SK-N-SH (cell line): ENCODE data around the gene SDS.

ENCODE experiments used
- EZH2phosphoT487 ChIP-seq: fragments of 200-600 bp; sonication (generic); IDR thresholded peaks from 2 replicates; pipeline ENCODE4 v1.6.1; 2017; ENCODE audit warnings: low read depth, mixed run types, mild to moderate bottlenecking, antibody characterized with exemption, moderate library complexity, borderline replicate concordance
- GABPA ChIP-seq: IDR thresholded peaks from 2 replicates; pipeline ENCODE4 v1.4.0; 2012; ENCODE audit warnings: low read depth, mild to moderate bottlenecking
- JUND ChIP-seq: IDR thresholded peaks from 2 replicates; pipeline ENCODE4 v1.4.0; 2012
- MXI1 ChIP-seq: IDR thresholded peaks from 2 replicates; pipeline ENCODE4 v1.6.1; 2012; ENCODE audit warnings: mild to moderate bottlenecking, low read depth, low read length, improper control_type of control experiment
- POLR2AphosphoS5 ChIP-seq: IDR thresholded peaks from 2 replicates; pipeline ENCODE4 v1.6.1; 2012; ENCODE audit warnings: low read depth, low read length
- TCF12 ChIP-seq: IDR thresholded peaks from 2 replicates; pipeline ENCODE4 v1.4.0; 2012
- YY1 ChIP-seq: IDR thresholded peaks from 2 replicates; pipeline ENCODE4 v1.4.0; 2012; ENCODE audit warnings: low read depth, mild to moderate bottlenecking
- TF ChIP-seq, protein P1 (sequence below): fragments of 150-350 bp; IDR thresholded peaks from 2 replicates; pipeline ENCODE4 v1.6.1; 2017; ENCODE audit warnings: antibody characterized with exemption, low read length, low read depth, borderline replicate concordance
- TF ChIP-seq, protein P2 (sequence below): fragments of 200-600 bp; sonication (generic); IDR thresholded peaks from 2 replicates; pipeline ENCODE4 v1.6.1; 2017; ENCODE audit warnings: antibody characterized with exemption, mild to moderate bottlenecking, moderate library complexity
- TF ChIP-seq, protein P3 (sequence below): IDR thresholded peaks from 2 replicates; pipeline ENCODE4 v1.4.0; 2012; ENCODE audit warnings: low read depth
- TF ChIP-seq, protein P4 (sequence below): IDR thresholded peaks from 2 replicates; pipeline ENCODE4 v1.6.1; 2012; ENCODE audit warnings: mild to moderate bottlenecking, low read depth, low read length, moderate library complexity

DNA sequence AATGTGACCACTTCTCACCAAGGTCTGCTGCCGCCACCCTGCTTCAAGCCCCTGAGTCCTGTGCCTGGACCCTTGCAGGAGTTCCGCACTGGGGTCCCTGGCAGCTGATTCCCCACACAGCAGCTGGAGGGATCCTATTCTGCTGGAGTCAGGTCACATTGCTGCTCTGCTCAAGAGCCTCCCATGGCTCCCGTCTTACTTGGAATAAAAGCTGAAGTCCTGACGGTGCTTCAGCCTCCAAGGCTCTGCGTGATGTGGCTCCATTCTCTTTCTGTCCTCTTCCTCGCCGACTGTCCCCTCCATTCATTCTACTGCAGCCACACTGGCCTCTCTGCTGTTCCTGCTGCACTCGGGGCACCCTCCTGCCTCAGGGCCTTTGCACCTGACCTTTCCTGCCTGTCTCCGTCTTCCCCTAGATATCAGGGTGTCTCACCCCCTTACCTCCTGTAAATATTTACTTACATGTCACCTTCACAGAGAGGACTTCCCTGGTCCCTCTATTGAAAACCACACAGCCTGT, 10.9 kb upstream of the SDS start:
- TF ChIP-seq, protein P1, sequence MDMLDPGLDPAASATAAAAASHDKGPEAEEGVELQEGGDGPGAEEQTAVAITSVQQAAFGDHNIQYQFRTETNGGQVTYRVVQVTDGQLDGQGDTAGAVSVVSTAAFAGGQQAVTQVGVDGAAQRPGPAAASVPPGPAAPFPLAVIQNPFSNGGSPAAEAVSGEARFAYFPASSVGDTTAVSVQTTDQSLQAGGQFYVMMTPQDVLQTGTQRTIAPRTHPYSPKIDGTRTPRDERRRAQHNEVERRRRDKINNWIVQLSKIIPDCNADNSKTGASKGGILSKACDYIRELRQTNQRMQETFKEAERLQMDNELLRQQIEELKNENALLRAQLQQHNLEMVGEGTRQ = no peak
- TF ChIP-seq GABPA (no peak), EZH2phosphoT487 (no peak), POLR2AphosphoS5 (no peak), MXI1 (no peak), JUND (no peak), YY1 (no peak), TCF12 (no peak)
- TF ChIP-seq, protein P2, sequence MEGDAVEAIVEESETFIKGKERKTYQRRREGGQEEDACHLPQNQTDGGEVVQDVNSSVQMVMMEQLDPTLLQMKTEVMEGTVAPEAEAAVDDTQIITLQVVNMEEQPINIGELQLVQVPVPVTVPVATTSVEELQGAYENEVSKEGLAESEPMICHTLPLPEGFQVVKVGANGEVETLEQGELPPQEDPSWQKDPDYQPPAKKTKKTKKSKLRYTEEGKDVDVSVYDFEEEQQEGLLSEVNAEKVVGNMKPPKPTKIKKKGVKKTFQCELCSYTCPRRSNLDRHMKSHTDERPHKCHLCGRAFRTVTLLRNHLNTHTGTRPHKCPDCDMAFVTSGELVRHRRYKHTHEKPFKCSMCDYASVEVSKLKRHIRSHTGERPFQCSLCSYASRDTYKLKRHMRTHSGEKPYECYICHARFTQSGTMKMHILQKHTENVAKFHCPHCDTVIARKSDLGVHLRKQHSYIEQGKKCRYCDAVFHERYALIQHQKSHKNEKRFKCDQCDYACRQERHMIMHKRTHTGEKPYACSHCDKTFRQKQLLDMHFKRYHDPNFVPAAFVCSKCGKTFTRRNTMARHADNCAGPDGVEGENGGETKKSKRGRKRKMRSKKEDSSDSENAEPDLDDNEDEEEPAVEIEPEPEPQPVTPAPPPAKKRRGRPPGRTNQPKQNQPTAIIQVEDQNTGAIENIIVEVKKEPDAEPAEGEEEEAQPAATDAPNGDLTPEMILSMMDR = no peak
- TF ChIP-seq, protein P3, sequence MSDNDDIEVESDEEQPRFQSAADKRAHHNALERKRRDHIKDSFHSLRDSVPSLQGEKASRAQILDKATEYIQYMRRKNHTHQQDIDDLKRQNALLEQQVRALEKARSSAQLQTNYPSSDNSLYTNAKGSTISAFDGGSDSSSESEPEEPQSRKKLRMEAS = no peak
- TF ChIP-seq, protein P4, sequence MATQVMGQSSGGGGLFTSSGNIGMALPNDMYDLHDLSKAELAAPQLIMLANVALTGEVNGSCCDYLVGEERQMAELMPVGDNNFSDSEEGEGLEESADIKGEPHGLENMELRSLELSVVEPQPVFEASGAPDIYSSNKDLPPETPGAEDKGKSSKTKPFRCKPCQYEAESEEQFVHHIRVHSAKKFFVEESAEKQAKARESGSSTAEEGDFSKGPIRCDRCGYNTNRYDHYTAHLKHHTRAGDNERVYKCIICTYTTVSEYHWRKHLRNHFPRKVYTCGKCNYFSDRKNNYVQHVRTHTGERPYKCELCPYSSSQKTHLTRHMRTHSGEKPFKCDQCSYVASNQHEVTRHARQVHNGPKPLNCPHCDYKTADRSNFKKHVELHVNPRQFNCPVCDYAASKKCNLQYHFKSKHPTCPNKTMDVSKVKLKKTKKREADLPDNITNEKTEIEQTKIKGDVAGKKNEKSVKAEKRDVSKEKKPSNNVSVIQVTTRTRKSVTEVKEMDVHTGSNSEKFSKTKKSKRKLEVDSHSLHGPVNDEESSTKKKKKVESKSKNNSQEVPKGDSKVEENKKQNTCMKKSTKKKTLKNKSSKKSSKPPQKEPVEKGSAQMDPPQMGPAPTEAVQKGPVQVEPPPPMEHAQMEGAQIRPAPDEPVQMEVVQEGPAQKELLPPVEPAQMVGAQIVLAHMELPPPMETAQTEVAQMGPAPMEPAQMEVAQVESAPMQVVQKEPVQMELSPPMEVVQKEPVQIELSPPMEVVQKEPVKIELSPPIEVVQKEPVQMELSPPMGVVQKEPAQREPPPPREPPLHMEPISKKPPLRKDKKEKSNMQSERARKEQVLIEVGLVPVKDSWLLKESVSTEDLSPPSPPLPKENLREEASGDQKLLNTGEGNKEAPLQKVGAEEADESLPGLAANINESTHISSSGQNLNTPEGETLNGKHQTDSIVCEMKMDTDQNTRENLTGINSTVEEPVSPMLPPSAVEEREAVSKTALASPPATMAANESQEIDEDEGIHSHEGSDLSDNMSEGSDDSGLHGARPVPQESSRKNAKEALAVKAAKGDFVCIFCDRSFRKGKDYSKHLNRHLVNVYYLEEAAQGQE = no peak
